ENCODE data around the gene PTPN13.

PTPN13 gene

GRCh38 chr4:86603311-86603885 lies 9.3 kb downstream of the PTPN13 start:
- Histone ChIP-seq H3K9me3 (ENCODE audit: control insufficient read depth, insufficient read depth, low read length) (no peaks in the 10 kb centered on the region), H3K4me1 (ENCODE audit: insufficient read depth, low read length) (no peaks in the 10 kb centered on the region), H3K36me3 (ENCODE audit: insufficient read depth, low read length) (no peaks in the 10 kb centered on the region), H3K9ac (ENCODE audit: low read depth, low read length) (no peak overlapping the region)

GRCh38 chr4:86606809-86607208 lies 12.7 kb downstream of the PTPN13 start:
- Histone ChIP-seq H3K4me1 (ENCODE audit: insufficient read depth, low read length) (peaks cover 3% of the 10 kb centered on the region; the same call in 1 of the 2 replicates), H3K36me3 (ENCODE audit: insufficient read depth, low read length) (no peaks in the 10 kb centered on the region), H3K9me3 (ENCODE audit: control insufficient read depth, insufficient read depth, low read length) (no peaks in the 10 kb centered on the region)

GRCh38 chr4:86608757-86609375 lies 14.8 kb downstream of the PTPN13 start:
- H3K4me1 ChIP-seq (ENCODE audit: insufficient read depth, low read length): peaks cover 3% of the 10 kb centered on the region; the same call in 1 of the 2 replicates
- H3K9me3 ChIP-seq (ENCODE audit: control insufficient read depth, insufficient read depth, low read length): no peaks in the 10 kb centered on the region
- no peaks in the 10 kb centered on the region for H3K36me3 ChIP-seq (ENCODE audit: insufficient read depth, low read length)
- H3K9ac ChIP-seq (ENCODE audit: low read depth, low read length): no peak overlapping the region

More at GRCh38 chr4:86606809-86607208, 12.7 kb downstream of the PTPN13 start:
- no peak overlapping the region for H3K9ac ChIP-seq (ENCODE audit: low read depth, low read length)

- Histone ChIP-seq H3K9ac (ENCODE audit: low read depth, low read length) (no peak overlapping the region), H3K9me3 (ENCODE audit: control insufficient read depth, insufficient read depth, low read length) (no peaks in the 10 kb centered on the region; the same call in 1 of the 2 replicates), H3K36me3 (ENCODE audit: insufficient read depth, low read length) (no peaks in the 10 kb centered on the region), H3K4me1 (ENCODE audit: insufficient read depth, low read length) (peaks cover 3% of the 10 kb centered on the region; the same call in 1 of the 2 replicates)
Observed at GRCh38 chr4:86611757-86612156, 17.6 kb downstream of the PTPN13 start.

GRCh38 chr4:86613734-86614133 lies 19.6 kb downstream of the PTPN13 start:
- Histone ChIP-seq H3K36me3 (ENCODE audit: insufficient read depth, low read length) (no peaks in the 10 kb centered on the region), H3K4me1 (ENCODE audit: insufficient read depth, low read length) (peaks cover 3% of the 10 kb centered on the region; the same call in 1 of the 2 replicates), H3K9ac (ENCODE audit: low read depth, low read length) (no peak overlapping the region), H3K9me3 (ENCODE audit: control insufficient read depth, insufficient read depth, low read length) (no peaks in the 10 kb centered on the region; the same call in 1 of the 2 replicates)

- H3K9ac ChIP-seq (ENCODE audit: low read depth, low read length): no peak overlapping the region
- no peaks in the 10 kb centered on the region for H3K36me3 ChIP-seq (ENCODE audit: insufficient read depth, low read length)
- H3K9me3 ChIP-seq (ENCODE audit: control insufficient read depth, insufficient read depth, low read length): no peaks in the 10 kb centered on the region; the same call in 1 of the 2 replicates
Observed at GRCh38 chr4:86614865-86615264, 20.8 kb downstream of the PTPN13 start.

GRCh38 chr4:86615501-86615900 lies 21.4 kb downstream of the PTPN13 start:
- H3K4me1 ChIP-seq (ENCODE audit: insufficient read depth, low read length): peaks cover under 1% of the 10 kb centered on the region; the same call in 1 of the 2 replicates
- H3K9me3 ChIP-seq (ENCODE audit: control insufficient read depth, insufficient read depth, low read length): no peaks in the 10 kb centered on the region; the same call in 1 of the 2 replicates
- H3K36me3 ChIP-seq (ENCODE audit: insufficient read depth, low read length): no peaks in the 10 kb centered on the region
- H3K9ac ChIP-seq (ENCODE audit: low read depth, low read length): no peak overlapping the region

More at GRCh38 chr4:86614865-86615264, 20.8 kb downstream of the PTPN13 start:
- peaks cover 3% of the 10 kb centered on the region; the same call in 1 of the 2 replicates for H3K4me1 ChIP-seq (ENCODE audit: insufficient read depth, low read length)

GRCh38 chr4:86619656-86620055 lies 25.5 kb downstream of the PTPN13 start:
- H3K36me3 ChIP-seq (ENCODE audit: insufficient read depth, low read length): no peaks in the 10 kb centered on the region
- peaks cover 12% of the 10 kb centered on the region; the same call in 1 of the 2 replicates for H3K4me1 ChIP-seq (ENCODE audit: insufficient read depth, low read length)
- no peak overlapping the region for H3K9ac ChIP-seq (ENCODE audit: low read depth, low read length)
- no peaks in the 10 kb centered on the region; the same call in 1 of the 2 replicates for H3K9me3 ChIP-seq (ENCODE audit: control insufficient read depth, insufficient read depth, low read length)

- Histone ChIP-seq H3K9me3 (ENCODE audit: control insufficient read depth, insufficient read depth, low read length) (no peaks in the 10 kb centered on the region), H3K36me3 (ENCODE audit: insufficient read depth, low read length) (no peaks in the 10 kb centered on the region), H3K4me1 (ENCODE audit: insufficient read depth, low read length) (peaks cover 12% of the 10 kb centered on the region; the same call in 1 of the 2 replicates)
Observed at GRCh38 chr4:86621435-86621834, 27.3 kb downstream of the PTPN13 start.

GRCh38 chr4:86626066-86626465 lies 32.0 kb downstream of the PTPN13 start:
- Histone ChIP-seq H3K36me3 (ENCODE audit: insufficient read depth, low read length) (no peaks in the 10 kb centered on the region), H3K4me1 (ENCODE audit: insufficient read depth, low read length) (peaks cover 8% of the 10 kb centered on the region; the same call in 1 of the 2 replicates), H3K9ac (ENCODE audit: low read depth, low read length) (no peak overlapping the region), H3K9me3 (ENCODE audit: control insufficient read depth, insufficient read depth, low read length) (no peaks in the 10 kb centered on the region)

More at GRCh38 chr4:86621435-86621834, 27.3 kb downstream of the PTPN13 start:
- no peak overlapping the region for H3K9ac ChIP-seq (ENCODE audit: low read depth, low read length)

- H3K36me3 ChIP-seq (ENCODE audit: insufficient read depth, low read length): no peaks in the 10 kb centered on the region
- H3K9me3 ChIP-seq (ENCODE audit: control insufficient read depth, insufficient read depth, low read length): no peaks in the 10 kb centered on the region
- H3K9ac ChIP-seq (ENCODE audit: low read depth, low read length): no peak overlapping the region
- H3K4me1 ChIP-seq (ENCODE audit: insufficient read depth, low read length): peaks cover 5% of the 10 kb centered on the region; the same call in 1 of the 2 replicates
Observed at GRCh38 chr4:86627462-86628135, 33.5 kb downstream of the PTPN13 start.

- Histone ChIP-seq H3K36me3 (ENCODE audit: insufficient read depth, low read length) (no peaks in the 10 kb centered on the region), H3K4me1 (ENCODE audit: insufficient read depth, low read length) (no peaks in the 10 kb centered on the region), H3K9me3 (ENCODE audit: control insufficient read depth, insufficient read depth, low read length) (no peaks in the 10 kb centered on the region), H3K9ac (ENCODE audit: low read depth, low read length) (no peak overlapping the region)
Observed at GRCh38 chr4:86630629-86631028, 36.5 kb downstream of the PTPN13 start.

- Histone ChIP-seq H3K9ac (ENCODE audit: low read depth, low read length) (no peak overlapping the region), H3K4me1 (ENCODE audit: insufficient read depth, low read length) (no peaks in the 10 kb centered on the region), H3K9me3 (ENCODE audit: control insufficient read depth, insufficient read depth, low read length) (peaks cover 4% of the 10 kb centered on the region; the same call in 1 of the 2 replicates), H3K36me3 (ENCODE audit: insufficient read depth, low read length) (no peaks in the 10 kb centered on the region; the same call in 1 of the 2 replicates)
Observed at GRCh38 chr4:86631166-86631565, 37.1 kb downstream of the PTPN13 start.

GRCh38 chr4:86633854-86634253 lies 39.7 kb downstream of the PTPN13 start:
- H3K4me1 ChIP-seq (ENCODE audit: insufficient read depth, low read length): no peaks in the 10 kb centered on the region
- no peaks in the 10 kb centered on the region; the same call in 1 of the 2 replicates for H3K36me3 ChIP-seq (ENCODE audit: insufficient read depth, low read length)
- H3K9ac ChIP-seq (ENCODE audit: low read depth, low read length): no peak overlapping the region
- H3K9me3 ChIP-seq (ENCODE audit: control insufficient read depth, insufficient read depth, low read length): peaks cover 4% of the 10 kb centered on the region; the same call in 1 of the 2 replicates
